ENCODE measurements around the gene MVD. TPM values are rescaled to one million over a fixed set of nuclear protein-coding genes. Genes with fewer than 3 reads are reported as not detected.

MVD gene
- total and polyA plus RNA-seq, 2 of the 4 experiments (the other 2 are of a cell fraction) = 18.3 to 28.4 TPM

DNA sequence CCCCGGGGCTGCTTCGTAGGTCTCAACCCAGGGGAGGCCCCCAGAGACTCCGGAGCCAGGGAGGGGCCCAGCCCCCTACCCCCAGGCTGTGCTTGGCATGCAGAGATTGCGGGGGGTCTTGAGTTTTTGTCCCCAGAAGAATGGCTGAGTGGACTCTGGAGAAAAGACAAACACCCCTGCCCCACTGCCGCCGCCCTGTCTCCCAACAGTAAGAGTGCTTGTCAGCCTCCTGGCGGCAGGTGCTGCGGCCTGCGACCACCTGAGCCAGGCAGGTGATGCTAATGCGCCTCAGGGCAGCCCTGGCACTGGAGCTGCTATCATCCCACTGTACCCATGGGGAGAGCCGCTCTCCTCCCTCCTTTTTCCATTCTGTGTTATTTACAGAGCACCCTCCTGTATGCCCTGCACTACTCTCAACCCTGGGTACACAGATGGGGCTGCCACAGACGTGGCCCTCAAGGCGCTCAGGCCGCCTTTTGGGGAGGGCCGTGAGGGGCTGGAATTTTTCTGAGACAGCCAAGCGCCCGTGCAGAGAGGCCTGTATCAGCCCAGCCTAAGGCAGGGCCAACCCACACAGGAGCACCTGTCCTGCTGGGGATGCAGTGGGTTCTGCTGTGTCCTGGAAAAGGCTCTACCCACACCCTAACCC, 27.1 kb downstream of the MVD start:
- Histone ChIP-seq H2BK20ac (ENCODE audit: low read depth, low read length) (no peak overlapping the region), H3K56ac (ENCODE audit: extremely low read depth, insufficient read depth, low read length) (no peak overlapping the region), H3K4me2 (ENCODE audit: low read depth, low read length) (no peak overlapping the region), H2AFZ (replicated peaks; ENCODE audit: low read length, poor library complexity) (no peak overlapping the region), H4K8ac (ENCODE audit: low read depth in 2 of 2, low read length in 2 of 2) (no peak overlapping the region), H4K91ac (ENCODE audit: insufficient read depth, low read depth, low read length) (no peak overlapping the region), H4K20me1 (ENCODE audit: insufficient read depth, low read length) (peaks cover 5% of the 10 kb centered on the region; the same call in 1 of the 2 replicates), H3K14ac (replicated peaks; ENCODE audit: low read depth, low read length) (no peak overlapping the region), H3K18ac (ENCODE audit: low read depth, low read length) (no peak overlapping the region), H3K27ac (ENCODE audit: insufficient read depth, low read length) (no peak overlapping the region), H3K23ac (ENCODE audit: low read depth, low read length) (no peak overlapping the region), H2AK9ac (replicated peaks; ENCODE audit: low read depth, low read length, poor library complexity) (peak overlapping the region; percentile 89), H3K9me1 (ENCODE audit: insufficient read depth, low read length) (peaks cover 2% of the 10 kb centered on the region; the same call in 1 of the 2 replicates), H3K27me3 (ENCODE audit: control insufficient read depth, insufficient read depth, low read length) (peaks cover 27% of the 10 kb centered on the region), H3K4me3 (ENCODE audit: insufficient read depth, low read depth, low read length) (no peak overlapping the region), H3K36me3 (ENCODE audit: control insufficient read depth, insufficient read depth, low read length) (peaks cover 20% of the 10 kb centered on the region), H4K5ac (ENCODE audit: low read depth, low read length) (no peak overlapping the region), H2BK5ac (ENCODE audit: low read depth, low read length, poor library complexity, severe bottlenecking) (no peak overlapping the region), H2BK120ac (ENCODE audit: low read depth, low read length) (no peak overlapping the region), H3K4me1 (ENCODE audit: control insufficient read depth, insufficient read depth, low read length) (peaks cover 11% of the 10 kb centered on the region), H2BK15ac (ENCODE audit: low read depth, low read length) (no peak overlapping the region), H3K4ac (ENCODE audit: low read depth, low read length) (no peak overlapping the region), H3K79me1 (ENCODE audit: low read depth in 1 of 2, low read length in 2 of 2) (no peaks in the 10 kb centered on the region), H2AK5ac (ENCODE audit: low read depth, low read length) (no peak overlapping the region), H3K9ac (ENCODE audit: low read depth, low read length) (no peak overlapping the region), H3K9me3 (ENCODE audit: control insufficient read depth, insufficient read depth, low read length) (no peaks in the 10 kb centered on the region)
- no peak for ATAC-seq (ENCODE audit: low read depth)
- 89% methylated on average over 5 of the region's 17 CpGs; no CpG with 5 or more reads in 1 of the 2 experiments for WGBS, 2 experiments (ENCODE audit: extremely low coverage in 2 of 2, insufficient read length in 1 of 2)
- CTCF ChIA-PET = no interaction called here
- POLR2A ChIA-PET (ENCODE audit: unreplicated experiment) = no interaction called here
- in situ Hi-C loops (cut with MboI; ENCODE audit: low sequenced_read_pairs) = no loop called here
- intact Hi-C loops (cut with micrococcal nuclease) = no loop called here
- dilution Hi-C loops (cut with HindIII; ENCODE audit: low sequenced_read_pairs, unreplicated experiment) = no loop called here
- no TSS peak for BruUV-seq (replicated peaks)
- DNase-seq = no peak
- TF ChIP-seq RFX5 (IDR thresholded peaks at IDR 0.05; ENCODE audit: low read depth, low read length) = no peak
- TF ChIP-seq BHLHE40 (IDR thresholded peaks at IDR 0.05; ENCODE audit: low read depth, low read length) = no peak
- no peak for TF ChIP-seq MAZ (IDR thresholded peaks at IDR 0.05; ENCODE audit: borderline replicate concordance, low read depth, low read length)
- TF ChIP-seq FOS (IDR thresholded peaks at IDR 0.05; ENCODE audit: low read depth, low read length) = no peak
- TF ChIP-seq MXI1 (IDR thresholded peaks at IDR 0.05; ENCODE audit: borderline replicate concordance, low read depth, low read length) = no peak
- TF ChIP-seq ELK1 (IDR thresholded peaks at IDR 0.05; ENCODE audit: borderline replicate concordance, low read depth, low read length) = no peak
- TF ChIP-seq, protein P1, sequence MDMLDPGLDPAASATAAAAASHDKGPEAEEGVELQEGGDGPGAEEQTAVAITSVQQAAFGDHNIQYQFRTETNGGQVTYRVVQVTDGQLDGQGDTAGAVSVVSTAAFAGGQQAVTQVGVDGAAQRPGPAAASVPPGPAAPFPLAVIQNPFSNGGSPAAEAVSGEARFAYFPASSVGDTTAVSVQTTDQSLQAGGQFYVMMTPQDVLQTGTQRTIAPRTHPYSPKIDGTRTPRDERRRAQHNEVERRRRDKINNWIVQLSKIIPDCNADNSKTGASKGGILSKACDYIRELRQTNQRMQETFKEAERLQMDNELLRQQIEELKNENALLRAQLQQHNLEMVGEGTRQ (IDR thresholded peaks at IDR 0.05; ENCODE audit: low read depth, low read length) = no peak
- no peak for TF ChIP-seq RCOR1 (IDR thresholded peaks at IDR 0.05; ENCODE audit: insufficient replicate concordance, low read length)
- TF ChIP-seq CEBPB (IDR thresholded peaks at IDR 0.05; ENCODE audit: low read depth, low read length) = no peak
- no peak for TF ChIP-seq SMC3 (IDR thresholded peaks at IDR 0.05; ENCODE audit: low read depth, low read length)
